Measurements from ENCODE around the gene GABARAPL2. TPM values are rescaled to one million over a fixed set of nuclear protein-coding genes. Genes with fewer than 3 reads are reported as not detected.

GABARAPL2 gene
- total RNA-seq, 1 donor from 2014 or later: 222 TPM

DNA sequence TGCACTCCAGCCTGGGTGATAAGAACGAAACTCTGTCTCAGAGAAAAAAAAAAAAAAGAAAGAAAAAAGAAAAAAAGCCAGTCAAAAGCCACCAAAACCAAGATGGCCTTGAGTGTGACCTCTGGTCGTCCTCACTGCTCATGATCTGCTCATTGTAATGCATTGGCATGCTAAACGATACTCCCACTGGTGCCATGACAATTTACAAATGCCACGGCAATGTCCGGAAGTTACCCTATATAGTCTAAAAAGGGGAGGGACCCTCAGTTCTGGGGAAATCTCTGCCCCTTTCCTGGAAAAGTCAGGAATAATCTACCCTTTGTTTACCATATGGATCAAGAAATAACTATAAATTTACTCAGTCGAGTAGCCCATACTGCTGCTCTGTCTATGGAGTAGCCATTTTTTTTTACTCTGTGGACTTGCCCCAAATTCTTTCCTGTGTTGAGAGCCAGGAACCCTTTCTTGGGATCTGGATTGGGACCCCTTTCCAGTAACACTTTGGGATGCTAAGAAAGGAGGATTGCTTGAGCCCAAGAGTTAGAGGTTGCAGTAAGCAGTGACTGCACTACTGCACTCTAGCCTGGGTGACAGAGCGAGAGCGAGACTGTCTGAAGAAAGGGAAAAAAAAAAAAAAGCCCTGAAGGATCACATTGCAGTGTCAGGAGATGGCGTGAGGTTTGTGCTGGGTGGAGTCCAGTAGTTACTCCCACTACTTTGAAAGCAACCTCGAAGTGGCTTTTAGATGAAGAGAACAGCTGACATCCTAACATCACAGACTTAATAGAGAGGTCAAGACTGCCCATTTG is 6.4 kb upstream of the GABARAPL2 start:
- H3K9me3 Mint-ChIP-seq (ENCODE audit: unreplicated experiment): no peaks in the 10 kb centered on the region
- no peaks in the 10 kb centered on the region for H3K36me3 Mint-ChIP-seq (ENCODE audit: low read depth, unreplicated experiment)
- TF ChIP-seq, protein P1, sequence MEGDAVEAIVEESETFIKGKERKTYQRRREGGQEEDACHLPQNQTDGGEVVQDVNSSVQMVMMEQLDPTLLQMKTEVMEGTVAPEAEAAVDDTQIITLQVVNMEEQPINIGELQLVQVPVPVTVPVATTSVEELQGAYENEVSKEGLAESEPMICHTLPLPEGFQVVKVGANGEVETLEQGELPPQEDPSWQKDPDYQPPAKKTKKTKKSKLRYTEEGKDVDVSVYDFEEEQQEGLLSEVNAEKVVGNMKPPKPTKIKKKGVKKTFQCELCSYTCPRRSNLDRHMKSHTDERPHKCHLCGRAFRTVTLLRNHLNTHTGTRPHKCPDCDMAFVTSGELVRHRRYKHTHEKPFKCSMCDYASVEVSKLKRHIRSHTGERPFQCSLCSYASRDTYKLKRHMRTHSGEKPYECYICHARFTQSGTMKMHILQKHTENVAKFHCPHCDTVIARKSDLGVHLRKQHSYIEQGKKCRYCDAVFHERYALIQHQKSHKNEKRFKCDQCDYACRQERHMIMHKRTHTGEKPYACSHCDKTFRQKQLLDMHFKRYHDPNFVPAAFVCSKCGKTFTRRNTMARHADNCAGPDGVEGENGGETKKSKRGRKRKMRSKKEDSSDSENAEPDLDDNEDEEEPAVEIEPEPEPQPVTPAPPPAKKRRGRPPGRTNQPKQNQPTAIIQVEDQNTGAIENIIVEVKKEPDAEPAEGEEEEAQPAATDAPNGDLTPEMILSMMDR (IDR thresholded peaks at IDR 0.05; ENCODE audit: unreplicated experiment): no peak
- H3K4me1 Mint-ChIP-seq (ENCODE audit: unreplicated experiment): peaks cover 14% of the 10 kb centered on the region
- H3K27ac Mint-ChIP-seq (ENCODE audit: unreplicated experiment): no peak overlapping the region
- peaks cover 8% of the 10 kb centered on the region for H3K27me3 Mint-ChIP-seq (ENCODE audit: unreplicated experiment)
- DNase-seq (ENCODE audit: low spot score): no peak
- no peak overlapping the region for H3K4me3 Mint-ChIP-seq (ENCODE audit: unreplicated experiment)

- H3K27ac Mint-ChIP-seq (ENCODE audit: unreplicated experiment): peak overlapping the region; percentile 96
- H3K4me1 Mint-ChIP-seq (ENCODE audit: unreplicated experiment): peaks cover 49% of the 10 kb centered on the region
- peak overlapping the region; percentile 100 for H3K4me3 Mint-ChIP-seq (ENCODE audit: unreplicated experiment)
- no peak for DNase-seq (ENCODE audit: low spot score)
- peaks cover 18% of the 10 kb centered on the region for H3K27me3 Mint-ChIP-seq (ENCODE audit: unreplicated experiment)
- no peaks in the 10 kb centered on the region for H3K9me3 Mint-ChIP-seq (ENCODE audit: unreplicated experiment)
- peaks cover 22% of the 10 kb centered on the region for H3K36me3 Mint-ChIP-seq (ENCODE audit: low read depth, unreplicated experiment)
- TF ChIP-seq, protein P1 (IDR thresholded peaks at IDR 0.05; ENCODE audit: unreplicated experiment): no peak
Measured at GRCh38 chr16:75565640-75566039, 539 bp upstream of the GABARAPL2 start.

GRCh38 chr16:75566758-75567255 is 628 bp downstream of the GABARAPL2 start:
- H3K27me3 Mint-ChIP-seq (ENCODE audit: unreplicated experiment): peaks cover 18% of the 10 kb centered on the region
- H3K4me3 Mint-ChIP-seq (ENCODE audit: unreplicated experiment): peak overlapping the region; percentile 100
- H3K27ac Mint-ChIP-seq (ENCODE audit: unreplicated experiment): peak overlapping the region; percentile 87
- TF ChIP-seq, protein P1 (IDR thresholded peaks at IDR 0.05; ENCODE audit: unreplicated experiment): no peak
- H3K4me1 Mint-ChIP-seq (ENCODE audit: unreplicated experiment): peaks cover 52% of the 10 kb centered on the region
- DNase-seq (ENCODE audit: low spot score): peak; percentile 35
- H3K36me3 Mint-ChIP-seq (ENCODE audit: low read depth, unreplicated experiment): peaks cover 27% of the 10 kb centered on the region
- H3K9me3 Mint-ChIP-seq (ENCODE audit: unreplicated experiment): no peaks in the 10 kb centered on the region

- DNase-seq (ENCODE audit: low spot score): no peak
- H3K4me1 Mint-ChIP-seq (ENCODE audit: unreplicated experiment): peaks cover 48% of the 10 kb centered on the region
- peaks cover 34% of the 10 kb centered on the region for H3K36me3 Mint-ChIP-seq (ENCODE audit: low read depth, unreplicated experiment)
- TF ChIP-seq, protein P1 (IDR thresholded peaks at IDR 0.05; ENCODE audit: unreplicated experiment): no peak
- no peaks in the 10 kb centered on the region for H3K9me3 Mint-ChIP-seq (ENCODE audit: unreplicated experiment)
- peaks cover 20% of the 10 kb centered on the region for H3K27me3 Mint-ChIP-seq (ENCODE audit: unreplicated experiment)
- H3K4me3 Mint-ChIP-seq (ENCODE audit: unreplicated experiment): peak overlapping the region; percentile 100
- H3K27ac Mint-ChIP-seq (ENCODE audit: unreplicated experiment): peak overlapping the region; percentile 87
Measured at GRCh38 chr16:75567911-75568310, 1.7 kb downstream of the GABARAPL2 start.

All from endothelial cell (in vitro differentiated cells).